Measurements from ENCODE around the gene CTTNBP2NL. TPM values are rescaled to one million over a fixed set of nuclear protein-coding genes. Genes with fewer than 3 reads are reported as not detected.

CTTNBP2NL gene
- polyA plus RNA-seq, 3 donors: 1.6 to 4.9 (median 3.0) TPM

- H3K9me3 ChIP-seq (replicated peaks in 1 of 2; ENCODE audit: control insufficient read depth in 1 of 2, insufficient read depth in 1 of 2, low read length in 2 of 2): no peaks in the 10 kb centered on the region
- no peak overlapping the region for H3K4me3 ChIP-seq (replicated peaks in 1 of 3; ENCODE audit: low read depth in 2 of 3, low read length in 3 of 3)
- no peaks in the 10 kb centered on the region for H3K4me1 ChIP-seq (ENCODE audit: control insufficient read depth in 1 of 2, insufficient read depth in 2 of 2, low read length in 2 of 2)
- H3K27me3 ChIP-seq (ENCODE audit: control insufficient read depth in 2 of 2, insufficient read depth in 2 of 2, low read length in 2 of 2): no peaks in the 10 kb centered on the region
- no peaks in the 10 kb centered on the region for H3K9me3 Mint-ChIP-seq
- H3K36me3 Mint-ChIP-seq: peaks cover 14 to 19% of the 10 kb centered on the region in 2 donors
- H3K4me1 Mint-ChIP-seq: no peaks in the 10 kb centered on the region
- H3K27ac Mint-ChIP-seq: no peak overlapping the region
- no peak overlapping the region for H3K4me3 Mint-ChIP-seq
- no peak overlapping the region for H2AFZ ChIP-seq (ENCODE audit: insufficient read depth, low read depth, low read length, poor library complexity, severe bottlenecking)
- H3K9ac ChIP-seq (ENCODE audit: insufficient read depth, low read length, poor library complexity, severe bottlenecking): no peak overlapping the region
- H3K79me2 ChIP-seq (ENCODE audit: insufficient read depth, low read length): no peaks in the 10 kb centered on the region
- no peak for TF ChIP-seq CTCF (IDR thresholded peaks at IDR 0.05)
- DNase-seq: no peak
- H3K36me3 ChIP-seq (replicated peaks in 1 of 2; ENCODE audit: control insufficient read depth in 1 of 2, insufficient read depth in 2 of 2, low read length in 2 of 2): peaks cover 0 to 16% of the 10 kb centered on the region in 2 donors
- no peaks in the 10 kb centered on the region for H3K27me3 Mint-ChIP-seq (ENCODE audit: low read depth in 3 of 3)
- H4K20me1 ChIP-seq (ENCODE audit: insufficient read depth, low read length): no peaks in the 10 kb centered on the region
- intact Hi-C loops (cut with micrococcal nuclease): no loop called here
- no peak overlapping the region for H3K27ac ChIP-seq (ENCODE audit: low read depth in 1 of 2, low read length in 2 of 2)
- H3K4me2 ChIP-seq (replicated peaks; ENCODE audit: extremely low read depth, low read length, poor library complexity, severe bottlenecking): no peak overlapping the region
Observed at GRCh38 chr1:112417271-112417670, 21.3 kb downstream of the CTTNBP2NL start.

- Histone ChIP-seq H3K4me1 (ENCODE audit: control insufficient read depth in 1 of 2, insufficient read depth in 2 of 2, low read length in 2 of 2) (no peaks in the 10 kb centered on the region), H3K27me3 (ENCODE audit: control insufficient read depth in 2 of 2, insufficient read depth in 2 of 2, low read length in 2 of 2) (no peaks in the 10 kb centered on the region), H4K20me1 (ENCODE audit: insufficient read depth, low read length) (no peaks in the 10 kb centered on the region), H3K27ac (ENCODE audit: low read depth in 1 of 2, low read length in 2 of 2) (no peak overlapping the region), H3K36me3 (replicated peaks in 1 of 2; ENCODE audit: control insufficient read depth in 1 of 2, insufficient read depth in 2 of 2, low read length in 2 of 2) (peaks cover 0 to 16% of the 10 kb centered on the region in 2 donors), H3K9me3 (replicated peaks in 1 of 2; ENCODE audit: control insufficient read depth in 1 of 2, insufficient read depth in 1 of 2, low read length in 2 of 2) (no peaks in the 10 kb centered on the region), H3K9ac (ENCODE audit: insufficient read depth, low read length, poor library complexity, severe bottlenecking) (no peak overlapping the region), H2AFZ (ENCODE audit: insufficient read depth, low read depth, low read length, poor library complexity, severe bottlenecking) (no peak overlapping the region), H3K4me2 (replicated peaks; ENCODE audit: extremely low read depth, low read length, poor library complexity, severe bottlenecking) (no peak overlapping the region), H3K4me3 (replicated peaks in 1 of 3; ENCODE audit: low read depth in 2 of 3, low read length in 3 of 3) (no peak overlapping the region), H3K79me2 (ENCODE audit: insufficient read depth, low read length) (no peaks in the 10 kb centered on the region)
- no peak overlapping the region for H3K27ac Mint-ChIP-seq
- no peaks in the 10 kb centered on the region for H3K27me3 Mint-ChIP-seq (ENCODE audit: low read depth in 3 of 3)
- WGBS (ENCODE audit: insufficient coverage): no CpG with 5 or more reads among the region's 2 CpGs
- intact Hi-C loops (cut with micrococcal nuclease): no loop called here
- no peak for DNase-seq
- no peak overlapping the region for H3K4me3 Mint-ChIP-seq
- no peaks in the 10 kb centered on the region for H3K4me1 Mint-ChIP-seq
- TF ChIP-seq CTCF (IDR thresholded peaks at IDR 0.05): no peak
- H3K36me3 Mint-ChIP-seq: peaks cover 14 to 20% of the 10 kb centered on the region in 2 donors
- H3K9me3 Mint-ChIP-seq: no peaks in the 10 kb centered on the region
Observed at GRCh38 chr1:112418099-112418892, 22.3 kb downstream of the CTTNBP2NL start.
